ENCODE measurements around the gene FAM20C.
"Not testable (repeated sequence)": the region's sequence is repeated elsewhere in the genome, so short reads cannot be mapped to it uniquely, and the experiment has no call there.

FAM20C gene

GRCh38 chr7:261341-262250 lies 69.2 kb downstream of the FAM20C start:
- DNase-seq: no peak

GRCh38 chr7:262251-262572 lies 69.8 kb downstream of the FAM20C start:
- no peak for DNase-seq

- not testable (repeated sequence) for DNase-seq
These were observed 70.4 kb downstream of the FAM20C start for GRCh38 chr7:262631-263311.

DNA sequence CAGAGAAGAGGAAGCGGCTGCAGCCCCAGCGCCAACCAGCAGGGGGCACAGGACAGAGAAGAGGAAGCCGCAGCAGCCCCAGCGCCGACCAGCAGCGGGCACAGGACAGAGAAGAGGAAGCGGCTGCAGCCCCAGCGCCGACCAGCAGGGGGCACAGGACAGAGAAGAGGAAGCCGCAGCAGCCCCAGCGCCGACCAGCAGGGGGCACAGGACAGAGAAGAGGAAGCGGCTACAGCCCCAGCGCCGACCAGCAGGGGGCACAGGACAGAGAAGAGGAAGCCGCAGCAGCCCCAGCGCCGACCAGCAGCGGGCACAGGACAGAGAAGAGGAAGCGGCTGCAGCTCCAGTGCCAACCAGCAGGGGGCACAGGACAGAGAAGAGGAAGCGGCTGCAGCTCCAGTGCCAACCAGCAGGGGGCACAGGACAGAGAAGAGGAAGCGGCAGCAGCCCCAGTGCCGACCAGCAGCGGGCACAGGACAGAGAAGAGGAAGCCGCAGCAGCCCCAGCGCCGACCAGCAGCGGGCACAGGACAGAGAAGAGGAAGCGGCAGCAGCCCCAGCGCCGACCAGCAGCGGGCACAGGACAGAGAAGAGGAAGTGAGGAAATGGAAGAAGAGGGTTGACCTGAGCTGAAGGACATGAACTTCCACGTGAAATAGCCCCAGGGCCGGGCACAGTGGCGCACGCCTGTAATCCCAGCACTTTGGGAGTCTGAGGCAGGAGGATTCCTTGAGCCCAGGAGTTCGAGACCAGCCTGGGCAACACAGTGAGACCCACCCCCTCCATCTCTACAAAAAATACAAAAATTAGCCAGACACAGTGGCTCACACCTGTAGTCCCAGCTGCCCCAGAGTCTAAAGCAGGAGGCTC lies 71.3 kb downstream of the FAM20C start:
- not testable (repeated sequence) for DNase-seq

- DNase-seq: no peak
These were observed 72.3 kb downstream of the FAM20C start for GRCh38 chr7:264541-265191.

- DNase-seq: no peak
These were observed 73.0 kb downstream of the FAM20C start for GRCh38 chr7:265192-265997.

DNA sequence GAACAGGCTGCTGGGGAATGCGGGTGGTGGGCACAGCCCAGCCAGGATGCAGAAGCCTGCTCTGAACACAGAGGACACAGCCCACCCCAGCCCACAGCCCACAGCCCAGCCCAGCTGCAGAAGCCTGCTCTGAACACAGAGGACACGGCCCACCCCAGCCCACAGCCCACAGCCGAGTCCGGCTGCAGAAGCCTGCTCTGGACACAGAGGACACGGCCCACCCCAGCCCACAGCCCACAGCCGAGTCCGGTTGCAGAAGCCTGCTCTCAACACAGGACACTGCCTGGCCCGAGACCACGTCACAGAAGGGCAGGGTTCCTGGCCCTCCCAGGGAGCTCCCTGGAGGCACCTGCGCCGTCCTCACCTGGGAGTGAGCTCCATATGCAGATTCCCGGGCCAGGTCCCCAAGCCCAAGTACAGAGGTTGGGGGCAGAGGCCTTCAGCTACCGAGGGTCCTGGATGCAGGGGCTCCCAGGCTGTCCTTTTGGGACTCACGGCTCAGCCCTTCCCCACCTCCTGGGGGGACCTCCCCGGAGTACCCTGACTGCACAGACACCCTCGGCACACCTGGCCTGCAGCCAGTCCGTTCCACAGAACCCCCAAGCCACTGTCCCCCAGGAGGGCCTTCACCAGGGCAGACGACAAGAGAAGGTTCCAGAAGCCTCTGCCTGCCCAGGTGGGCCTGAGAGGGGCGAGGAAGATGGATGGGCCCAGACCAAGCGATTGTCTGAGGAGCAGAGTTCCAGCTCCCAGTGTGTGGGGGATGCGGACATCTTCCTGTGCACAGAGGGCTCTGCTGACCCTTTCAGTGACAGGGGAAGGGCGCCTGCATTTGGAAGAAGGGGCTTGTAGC lies 73.9 kb downstream of the FAM20C start:
- no peak for DNase-seq

- no peak for DNase-seq
These were observed 74.8 kb downstream of the FAM20C start for GRCh38 chr7:266851-267840.

DNA sequence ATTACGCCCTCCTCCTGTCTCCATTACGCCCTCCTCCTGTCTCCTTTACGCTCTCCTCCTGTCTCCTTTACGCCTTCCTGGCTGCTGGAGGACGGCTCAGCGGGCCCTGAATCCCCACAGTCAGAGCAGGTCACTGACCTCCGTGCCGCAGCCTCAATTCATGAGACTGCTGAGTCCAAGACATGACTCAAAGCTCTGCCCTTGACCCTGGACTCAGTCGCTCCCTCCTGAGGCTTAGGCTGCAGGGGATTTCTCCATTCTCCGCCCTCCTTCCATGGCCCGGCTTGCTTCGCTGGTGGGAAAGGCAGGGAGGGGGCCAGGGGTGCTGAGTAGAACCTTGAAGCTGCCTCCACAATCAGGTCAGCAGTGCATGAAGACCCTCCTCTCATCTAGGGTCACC lies 76.6 kb downstream of the FAM20C start:
- no peak for DNase-seq

DNA sequence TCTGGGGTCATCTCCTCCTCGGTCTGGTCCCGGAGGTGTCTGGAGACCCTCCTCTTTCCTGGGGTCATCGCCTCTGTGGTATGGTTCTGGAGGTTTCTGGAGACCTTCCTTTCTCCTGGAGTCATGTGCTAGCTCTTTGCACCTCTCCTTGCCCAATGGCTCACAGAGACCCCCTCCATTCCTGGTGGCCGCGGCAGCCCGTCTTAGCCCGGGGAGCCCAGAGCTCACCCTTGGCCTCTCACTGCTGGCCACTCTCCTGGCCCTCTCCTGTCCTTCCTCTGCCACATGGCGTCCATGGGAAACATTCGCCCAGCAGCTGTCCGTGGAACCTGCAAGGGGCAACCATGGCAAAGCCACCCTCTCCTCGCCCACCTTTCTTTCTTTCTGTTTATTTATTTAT lies 77.3 kb downstream of the FAM20C start:
- no peak for DNase-seq

DNA sequence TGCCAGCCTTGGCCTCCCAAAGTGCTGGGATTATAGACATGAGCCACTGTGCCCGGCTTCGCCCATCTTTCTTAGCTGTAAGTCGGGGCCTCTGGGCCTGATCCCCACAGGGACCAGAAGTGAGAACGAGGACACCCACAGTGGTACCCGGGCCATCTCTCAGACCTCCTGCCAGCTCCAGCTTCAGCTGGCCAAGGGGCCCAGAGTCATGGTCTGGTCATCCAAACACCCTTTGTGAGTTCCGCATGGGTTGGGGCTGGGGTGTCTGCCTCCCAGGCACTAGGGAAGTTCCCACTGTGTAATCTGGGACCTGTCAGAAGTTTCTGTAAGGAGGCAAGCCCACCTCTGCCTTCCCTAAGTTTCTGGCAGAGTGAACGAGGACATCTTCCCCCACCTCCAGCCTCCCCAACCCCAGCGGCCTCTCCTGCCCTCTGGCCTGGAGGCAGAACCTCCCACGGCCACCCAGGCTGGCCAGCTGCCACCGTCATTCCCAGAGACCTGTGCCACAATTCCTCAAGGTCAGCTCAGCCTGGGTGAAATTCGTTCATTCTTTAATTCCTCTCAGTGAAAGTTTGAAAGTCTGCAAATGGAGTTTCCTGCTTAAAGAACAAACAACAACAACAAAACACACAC lies 78.1 kb downstream of the FAM20C start:
- no peak for DNase-seq

GRCh38 chr7:271266-272107 lies 79.1 kb downstream of the FAM20C start:
- no peak for DNase-seq

DNA sequence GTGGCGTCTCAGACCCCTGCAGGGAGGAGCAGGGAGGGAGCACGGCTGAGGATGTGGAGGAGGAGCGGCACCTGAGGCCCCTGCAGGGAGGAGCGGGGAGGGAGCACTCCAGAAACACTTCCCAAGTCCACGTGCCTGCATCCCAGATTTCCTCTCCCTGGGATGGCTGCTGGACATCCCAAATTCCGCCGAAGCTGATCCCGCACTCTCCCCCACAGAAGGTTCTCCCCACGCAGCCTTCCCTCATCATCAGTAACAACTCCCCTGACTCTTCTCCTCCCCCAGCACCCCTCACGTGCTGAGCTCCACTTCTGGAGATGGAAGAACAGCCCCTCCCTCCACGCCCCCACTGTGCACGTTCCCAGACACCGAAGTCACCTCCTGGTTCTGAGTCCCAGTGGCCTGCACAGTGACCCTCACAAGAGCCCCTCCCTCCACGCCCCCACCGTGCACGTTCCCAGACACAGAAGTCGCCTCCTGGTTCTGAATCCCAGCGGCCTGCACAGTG lies 79.8 kb downstream of the FAM20C start:
- no peak for DNase-seq

GRCh38 chr7:272631-273030 lies 80.3 kb downstream of the FAM20C start:
- no peak for DNase-seq

DNA sequence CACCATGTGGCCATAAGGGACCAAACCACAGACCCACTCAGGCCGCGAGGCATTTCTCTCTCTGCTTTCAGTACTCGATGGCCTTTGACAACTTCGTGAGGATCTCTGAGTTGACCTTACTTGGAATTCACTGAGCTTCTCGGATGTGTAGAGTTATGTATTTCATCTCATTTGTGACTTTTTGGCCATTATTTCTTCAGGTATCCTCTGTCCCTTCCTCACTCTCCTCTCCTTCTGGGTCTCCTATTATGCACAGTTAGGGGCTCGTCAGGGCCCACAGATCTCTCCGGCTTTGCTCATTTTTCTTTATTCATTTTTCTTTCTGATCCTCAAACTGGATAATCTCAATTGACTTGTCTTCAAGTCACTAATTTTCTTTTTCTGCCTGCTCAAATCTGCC lies 81.0 kb downstream of the FAM20C start:
- no peak for DNase-seq

DNA sequence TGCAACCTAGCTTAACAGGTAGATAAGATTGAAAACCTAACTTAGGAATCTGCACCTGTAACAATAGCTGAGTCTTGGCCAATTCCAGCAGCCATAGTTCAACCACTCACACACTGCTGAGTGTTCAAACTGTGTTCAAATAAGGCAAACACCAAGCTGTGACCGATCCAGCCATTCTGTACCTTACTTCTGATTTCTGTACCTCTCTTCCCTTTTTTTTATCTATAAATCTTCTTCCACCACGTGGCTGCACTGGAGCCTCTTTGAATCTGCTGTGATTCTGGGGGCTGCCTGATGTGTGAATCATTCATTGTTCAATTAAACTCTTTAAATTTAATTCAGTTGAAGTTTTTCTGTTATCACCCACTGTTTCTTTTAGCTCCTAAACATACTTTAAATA lies 81.9 kb downstream of the FAM20C start:
- no peak for DNase-seq

DNA sequence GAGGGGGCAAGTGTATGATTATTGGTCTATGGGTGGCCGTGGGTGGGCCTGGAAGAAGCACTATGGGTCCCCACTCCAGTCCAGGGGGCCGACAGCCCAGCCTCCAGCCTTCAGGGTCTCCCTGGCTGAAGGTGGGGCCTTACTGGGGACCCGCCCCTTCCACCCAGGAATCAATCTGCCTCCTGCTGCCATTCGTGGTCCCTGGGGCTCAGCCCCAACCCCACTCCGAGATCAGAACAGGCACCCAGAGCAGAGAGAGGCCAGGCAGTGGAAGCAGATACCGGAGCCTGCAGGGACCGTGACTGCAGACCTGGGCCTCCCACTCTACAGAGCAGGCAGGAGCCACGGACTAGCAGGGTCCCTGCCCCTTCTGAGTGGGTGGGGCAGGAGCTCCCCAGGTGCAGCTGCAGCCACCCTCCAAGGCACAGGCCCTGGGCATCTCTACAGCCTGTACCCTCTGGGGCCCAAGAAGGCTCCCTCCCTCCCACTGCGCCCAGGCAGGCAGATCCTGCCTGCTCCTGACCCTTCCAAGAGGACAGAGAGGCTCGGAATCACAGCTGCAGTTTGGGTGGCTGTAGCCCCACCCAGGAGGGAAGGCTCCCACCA lies 84.0 kb downstream of the FAM20C start:
- DNase-seq: no peak

GRCh38 chr7:277228-277627 lies 84.9 kb downstream of the FAM20C start:
- no peak for DNase-seq

Data from activated gamma-delta T cell treated with Interleukin-2 at 50 U/mL for 16 hours (primary cell).